HCT116 (cell line): Measurements from ENCODE around the gene TLR2. TPM values are rescaled to one million over a fixed set of nuclear protein-coding genes. Genes with fewer than 3 reads are reported as not detected.

ENCODE experiments used
- ATAC-seq: fragments of 200-7000 bp; cut with Tn5 transposase; 2 replicates; pipeline ENCODE4 v1.9.1; 2020; ENCODE audit warnings: mild to moderate bottlenecking, moderate library complexity
- BruUV-seq: library from RNA; stranded (reverse); fragments of 400-500 nt; replicated peaks from 2 replicates; lab custom pipeline; 2021; lab: Mats Ljungman, UMichigan
- CTCF ChIA-PET: fragments of 300-600 bp; sonication (Branson Sonifier 250); formaldehyde crosslinking; loops from one replicate; lab custom pipeline; 2021; ENCODE audit warnings: antibody characterized with exemption; lab: Charles Lee
- POLR2A ChIA-PET: fragments of 300-600, 350-600 bp; sonication (Branson Sonifier 250); formaldehyde crosslinking; loops from one replicate; lab custom pipeline; 2021; ENCODE audit warnings: antibody characterized with exemption; lab: Charles Lee
- RAD21 ChIA-PET, 2 experiments: fragments of 300-600 bp; sonication (Branson Sonifier 250); formaldehyde crosslinking; loops; one replicate each; lab custom pipeline; 2023; ENCODE audit warnings: low total read pairs in 2 of 2; ENCODE audit not compliant: uncharacterized antibody in 2 of 2, unreplicated experiment in 2 of 2, low non-redundant PET in 1 of 2; lab: Charles Lee
- DNase-seq: peaks from one replicate; pipeline ENCODE4 v3.0.0-alpha.2; 2010; ENCODE audit warnings: low read depth, low spot score
- H2AFZ ChIP-seq: fragments of 200-600 bp; shearing (Covaris generic), sonication (generic); 2 replicates; pipeline ENCODE4 v1.6.1; 2017; ENCODE audit warnings: low read depth, mixed run types, mixed read lengths, antibody characterized with exemption, low read length; ENCODE audit not compliant: poor library complexity, severe bottlenecking
- H3K27ac ChIP-seq: 2 replicates; pipeline ENCODE4 v1.5.1; 2012; ENCODE audit warnings: low read depth, low read length
- H3K27me3 ChIP-seq: fragments of 200-600 bp; sonication (generic); 2 replicates; pipeline ENCODE4 v1.6.1; 2016; ENCODE audit warnings: mixed run types, low read length, mixed read lengths; ENCODE audit not compliant: insufficient read depth
- H3K36me3 ChIP-seq, 2 experiments: fragments of 200-500 bp in 1 of 2; fragments of 200-600 bp in 1 of 2; sonication (Bioruptor generic) in 1 of 2; sonication (generic) in 1 of 2; 2 replicates each; pipeline versions ENCODE4 v1.5.1 to v1.6.1; 2014 to 2016; ENCODE audit warnings: low read length in 2 of 2, inconsistent platforms in 1 of 2, mixed read lengths in 1 of 2, mixed run types in 1 of 2; ENCODE audit not compliant: insufficient read depth in 2 of 2, control insufficient read depth in 1 of 2
- H3K4me1 ChIP-seq, 2 experiments: fragments of 200-600 bp in 1 of 2; sonication (generic) in 1 of 2; 2 replicates each; pipeline versions ENCODE4 v1.5.1 to v1.6.1; 2012 to 2017; ENCODE audit warnings: low read length in 2 of 2, inconsistent platforms in 1 of 2, mild to moderate bottlenecking in 1 of 2, mixed read lengths in 1 of 2, mixed run types in 1 of 2, moderate library complexity in 1 of 2; ENCODE audit not compliant: insufficient read depth in 2 of 2, control insufficient read depth in 1 of 2
- H3K4me2 ChIP-seq: fragments of 200-600 bp; sonication (generic); 2 replicates; pipeline ENCODE4 v1.6.1; 2017; ENCODE audit warnings: mixed run types, low read length, mixed read lengths
- H3K4me3 ChIP-seq, 2 experiments: fragments of 200-600 bp in 1 of 2; sonication (generic) in 1 of 2; replicated peaks in 1 of 2; 2 replicates each; pipeline ENCODE4 v1.5.1; 2011 to 2016; ENCODE audit warnings: low read length in 2 of 2, control low read depth in 1 of 2, low read depth in 1 of 2, mild to moderate bottlenecking in 1 of 2, mixed read lengths in 1 of 2, mixed run types in 1 of 2
- H3K79me2 ChIP-seq: fragments of 200-600 bp; sonication (generic); 2 replicates; pipeline ENCODE4 v1.6.1; 2017; ENCODE audit warnings: mild to moderate bottlenecking, mixed run types, low read length, moderate library complexity, mixed read lengths; ENCODE audit not compliant: insufficient read depth
- H3K9ac ChIP-seq: fragments of 200-600 bp; sonication (generic); 2 replicates; pipeline ENCODE4 v1.6.1; 2016; ENCODE audit warnings: low read length, mixed read lengths
- H3K9me2 ChIP-seq: fragments of 200-600 bp; sonication (generic), shearing (Covaris generic); 2 replicates; pipeline ENCODE4 v1.6.1; 2017; ENCODE audit warnings: mixed run types, mild to moderate bottlenecking, moderate library complexity; ENCODE audit not compliant: insufficient read depth
- H3K9me3 ChIP-seq, 2 experiments: fragments of 200-500 bp in 1 of 2; fragments of 200-600 bp in 1 of 2; sonication (Bioruptor generic) in 1 of 2; sonication (generic) in 1 of 2; 2 replicates each; pipeline ENCODE4 v1.6.1; 2014 to 2017; ENCODE audit warnings: low read length in 2 of 2, mixed read lengths in 2 of 2, inconsistent platforms in 1 of 2, low read depth in 1 of 2, mild to moderate bottlenecking in 1 of 2, mixed run types in 1 of 2, moderate library complexity in 1 of 2; ENCODE audit not compliant: control insufficient read depth in 1 of 2, insufficient read depth in 1 of 2
- H4K20me1 ChIP-seq: fragments of 200-600 bp; sonication (generic), shearing (Covaris generic); 2 replicates; pipeline ENCODE4 v1.6.1; 2017; ENCODE audit warnings: mixed run types, mild to moderate bottlenecking, moderate library complexity; ENCODE audit not compliant: insufficient read depth
- ATF3 ChIP-seq: IDR thresholded peaks from 2 replicates; pipeline ENCODE4 v1.6.1; 2012
- CBX3 ChIP-seq: IDR thresholded peaks from 2 replicates; pipeline ENCODE4 v1.6.1; 2012; ENCODE audit warnings: low read depth
- CEBPB ChIP-seq: IDR thresholded peaks from 2 replicates; pipeline ENCODE4 v1.6.1; 2012; ENCODE audit warnings: low read depth
- EGR1 ChIP-seq: IDR thresholded peaks from 2 replicates; pipeline ENCODE4 v1.6.1; 2012; ENCODE audit warnings: low read depth
- EZH2phosphoT487 ChIP-seq: fragments of 200-600 bp; IDR thresholded peaks from 2 replicates; pipeline ENCODE4 v1.6.1; 2018; ENCODE audit warnings: antibody characterized with exemption, borderline replicate concordance
- JUND ChIP-seq: IDR thresholded peaks from 2 replicates; pipeline ENCODE4 v1.6.1; 2012
- POLR2A ChIP-seq: IDR thresholded peaks from 2 replicates; pipeline ENCODE4 v1.7.0; 2011; ENCODE audit warnings: borderline replicate concordance; ENCODE audit not compliant: insufficient read depth, insufficient read length; ENCODE audit errors: extremely low read depth
- POLR2AphosphoS5 ChIP-seq: IDR thresholded peaks from 2 replicates; pipeline ENCODE4 v1.6.1; 2011; ENCODE audit warnings: mild to moderate bottlenecking, low read depth, low read length, moderate library complexity
- REST ChIP-seq: IDR thresholded peaks from 2 replicates; pipeline ENCODE4 v1.6.1; 2012; ENCODE audit warnings: low read depth
- SIN3A ChIP-seq: IDR thresholded peaks from 2 replicates; pipeline ENCODE4 v1.6.1; 2012; ENCODE audit warnings: low read depth
- SP1 ChIP-seq: IDR thresholded peaks from 2 replicates; pipeline ENCODE4 v1.6.1; 2012; ENCODE audit warnings: low read depth
- SRF ChIP-seq: IDR thresholded peaks from 2 replicates; pipeline ENCODE4 v1.6.1; 2012; ENCODE audit warnings: low read depth
- TCF7L2 ChIP-seq: IDR thresholded peaks from 2 replicates; pipeline ENCODE4 v1.7.0; 2011; ENCODE audit warnings: borderline replicate concordance, inconsistent platforms; ENCODE audit not compliant: insufficient read depth, insufficient read length; ENCODE audit errors: extremely low read depth
- YY1 ChIP-seq: IDR thresholded peaks from 2 replicates; pipeline ENCODE4 v1.6.1; 2011; ENCODE audit warnings: low read length, low read depth, moderate library complexity, mild to moderate bottlenecking; ENCODE audit not compliant: insufficient replicate concordance; ENCODE audit errors: extremely low read depth
- ZBTB33 ChIP-seq: IDR thresholded peaks from 2 replicates; pipeline ENCODE4 v1.6.1; 2011; ENCODE audit warnings: mild to moderate bottlenecking, low read length, moderate library complexity; ENCODE audit not compliant: insufficient replicate concordance; ENCODE audit errors: extremely low read depth
- ZFX ChIP-seq: fragments of 450-650 bp; IDR thresholded peaks from 2 replicates; pipeline ENCODE4 v1.6.1; 2017
- ZNF274 ChIP-seq: fragments of 200-500 bp; sonication (Bioruptor generic); IDR thresholded peaks from 2 replicates; pipeline ENCODE4 v1.6.1; 2014; ENCODE audit warnings: mild to moderate bottlenecking, low read depth, low read length, inconsistent platforms
- intact Hi-C: fragments of 100-400 bp; cut with micrococcal nuclease; formaldehyde crosslinking; loops from 2 replicates; pipeline ENCODE4 v1.10.0; 2022
- total RNA-seq: library from RNA; stranded (reverse); gene quantifications from one replicate; pipeline ENCODE4 v1.2.1, GENCODE V29; 2021; ENCODE audit not compliant: unreplicated experiment
- TF ChIP-seq, protein P1 (sequence below): IDR thresholded peaks from 2 replicates; pipeline ENCODE4 v1.6.1; 2012
- TF ChIP-seq, protein P2 (sequence below), 3 experiments: fragments of 200-600 bp in 1 of 3; sonication (generic) in 1 of 3; IDR thresholded peaks in 2 of 3; conservative IDR thresholded peaks in 1 of 3; 2 replicates each; pipeline ENCODE4 v1.5.1; 2012 to 2017; ENCODE audit warnings: low read depth in 2 of 3, low read length in 2 of 3, antibody characterized with exemption in 1 of 3, borderline replicate concordance in 1 of 3, control low read depth in 1 of 3, mild to moderate bottlenecking in 1 of 3, mixed read lengths in 1 of 3, mixed run types in 1 of 3, moderate library complexity in 1 of 3; ENCODE audit not compliant: insufficient read depth in 1 of 3

TLR2 gene
- total RNA-seq, 1 experiment from 2014 or later: 0.12 TPM

DNA sequence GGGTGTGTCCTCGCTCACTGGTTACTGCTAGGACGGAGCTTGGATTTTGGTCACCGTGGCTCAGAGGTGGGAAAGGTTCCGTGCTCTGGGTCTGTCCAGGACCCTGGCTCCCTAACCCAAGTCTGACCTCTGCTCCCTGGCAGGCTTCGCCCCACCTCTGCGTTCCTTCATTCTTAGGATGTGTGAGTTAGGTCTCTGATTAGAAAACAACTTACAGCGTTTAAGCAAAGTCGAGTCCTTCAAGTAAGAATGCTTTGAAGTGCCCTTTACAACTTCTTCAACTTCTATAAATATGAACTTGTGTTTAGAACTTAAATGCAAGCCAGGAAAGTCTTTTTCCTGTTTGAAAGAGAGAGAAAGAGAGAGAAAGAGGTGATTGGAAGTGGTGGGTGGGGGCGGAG is 891 bp downstream of the TLR2 start:
- no peaks in the 10 kb centered on the region for H3K79me2 ChIP-seq
- H3K27me3 ChIP-seq: no peaks in the 10 kb centered on the region
- H4K20me1 ChIP-seq: no peaks in the 10 kb centered on the region
- no peaks in the 10 kb centered on the region for H3K36me3 ChIP-seq
- no peak overlapping the region for H3K4me2 ChIP-seq
- POLR2A ChIA-PET: no interaction called here
- no TSS peak for BruUV-seq
- no peak for ATAC-seq
- no peak overlapping the region for H3K27ac ChIP-seq
- TF ChIP-seq ATF3 (no peak), POLR2A (no peak), ZBTB33 (no peak), POLR2AphosphoS5 (no peak), JUND (no peak), CEBPB (no peak), REST (no peak), CBX3 (no peak), YY1 (no peak), SRF (no peak), SIN3A (no peak), ZNF274 (no peak), EGR1 (no peak), ZFX (no peak), SP1 (no peak), TCF7L2 (no peak), EZH2phosphoT487 (no peak)
- TF ChIP-seq, protein P1, sequence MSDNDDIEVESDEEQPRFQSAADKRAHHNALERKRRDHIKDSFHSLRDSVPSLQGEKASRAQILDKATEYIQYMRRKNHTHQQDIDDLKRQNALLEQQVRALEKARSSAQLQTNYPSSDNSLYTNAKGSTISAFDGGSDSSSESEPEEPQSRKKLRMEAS: no peak
- TF ChIP-seq, protein P2, sequence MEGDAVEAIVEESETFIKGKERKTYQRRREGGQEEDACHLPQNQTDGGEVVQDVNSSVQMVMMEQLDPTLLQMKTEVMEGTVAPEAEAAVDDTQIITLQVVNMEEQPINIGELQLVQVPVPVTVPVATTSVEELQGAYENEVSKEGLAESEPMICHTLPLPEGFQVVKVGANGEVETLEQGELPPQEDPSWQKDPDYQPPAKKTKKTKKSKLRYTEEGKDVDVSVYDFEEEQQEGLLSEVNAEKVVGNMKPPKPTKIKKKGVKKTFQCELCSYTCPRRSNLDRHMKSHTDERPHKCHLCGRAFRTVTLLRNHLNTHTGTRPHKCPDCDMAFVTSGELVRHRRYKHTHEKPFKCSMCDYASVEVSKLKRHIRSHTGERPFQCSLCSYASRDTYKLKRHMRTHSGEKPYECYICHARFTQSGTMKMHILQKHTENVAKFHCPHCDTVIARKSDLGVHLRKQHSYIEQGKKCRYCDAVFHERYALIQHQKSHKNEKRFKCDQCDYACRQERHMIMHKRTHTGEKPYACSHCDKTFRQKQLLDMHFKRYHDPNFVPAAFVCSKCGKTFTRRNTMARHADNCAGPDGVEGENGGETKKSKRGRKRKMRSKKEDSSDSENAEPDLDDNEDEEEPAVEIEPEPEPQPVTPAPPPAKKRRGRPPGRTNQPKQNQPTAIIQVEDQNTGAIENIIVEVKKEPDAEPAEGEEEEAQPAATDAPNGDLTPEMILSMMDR (IDR thresholded peaks at IDR 0.05 in 2 of 3, conservative IDR thresholded peaks at IDR 0.05 in 1 of 3; ENCODE audit: borderline replicate concordance in 1 of 3, insufficient read depth in 1 of 3, low read depth in 2 of 3, low read length in 2 of 3): no peak
- TF ChIP-seq, all 23 proteins: peak for 0
- H3K4me1 ChIP-seq: no peaks in the 10 kb centered on the region
- H3K9ac ChIP-seq: no peak overlapping the region
- ChIA-PET CTCF (no interaction called here), RAD21 (no interaction called here)
- H2AFZ ChIP-seq: peak overlapping the region; percentile 15
- H3K9me3 ChIP-seq: peaks cover 0 to 13% of the 10 kb centered on the region in 2 experiments; a peak in 2 of 4 replicates
- no peak overlapping the region for H3K4me3 ChIP-seq
- intact Hi-C loops: no loop called here
- no peak for DNase-seq
- no peaks in the 10 kb centered on the region for H3K9me2 ChIP-seq
